ENCODE data around the gene LARP6.

Gene LARP6

GRCh38 chr15:70792171-70792573 is 61.8 kb downstream of the LARP6 start:
- DNase-seq, result peak; percentile 32

GRCh38 chr15:70791259-70791658 is 62.7 kb downstream of the LARP6 start:
- DNase-seq, result no peak

GRCh38 chr15:70789213-70789612 is 64.7 kb downstream of the LARP6 start:
- DNase-seq, result peak; percentile 52

DNA sequence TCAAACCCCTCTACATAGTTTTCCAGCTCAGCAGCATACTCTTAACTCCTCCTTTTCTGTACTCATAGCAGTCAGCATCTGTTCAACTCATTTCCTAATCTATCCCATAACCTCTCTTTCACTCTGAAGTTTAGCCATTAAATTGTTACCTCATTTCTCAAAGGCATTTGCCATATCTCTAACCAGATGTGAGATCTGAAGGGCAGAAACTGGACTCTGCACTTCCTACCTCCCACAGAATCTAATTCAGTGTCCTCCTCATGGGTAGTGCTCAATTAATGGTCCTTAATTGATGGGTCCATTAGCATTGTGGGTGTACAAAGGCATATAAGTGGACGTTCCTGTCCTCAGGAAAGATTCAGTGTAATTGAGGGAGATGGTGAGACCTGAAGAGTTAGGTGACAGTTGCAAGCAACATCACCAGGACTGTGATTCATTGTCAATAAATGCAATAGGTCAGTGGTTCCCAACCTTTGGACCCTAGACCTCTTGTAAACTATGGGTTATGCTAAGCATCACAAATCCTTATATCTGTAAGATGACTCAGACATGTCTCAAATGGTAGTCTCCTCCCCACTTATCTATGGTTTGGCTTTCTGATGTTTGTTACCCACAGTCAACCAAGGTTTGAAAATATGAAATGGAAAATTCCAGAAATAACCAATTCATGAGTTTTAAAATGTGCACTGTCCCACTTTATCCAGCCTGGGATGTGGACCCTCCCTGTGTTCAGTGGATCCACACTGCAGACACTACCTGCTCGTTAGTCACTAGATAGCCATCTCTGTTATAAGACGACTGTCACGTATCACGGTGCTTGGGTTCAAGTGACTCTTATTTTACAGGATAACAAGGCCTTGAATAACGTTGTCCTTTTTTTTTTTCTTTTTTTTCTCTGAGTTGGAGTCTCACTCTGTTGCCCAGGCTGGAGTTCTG is 65.6 kb downstream of the LARP6 start:
- DNase-seq, result no peak

DNA sequence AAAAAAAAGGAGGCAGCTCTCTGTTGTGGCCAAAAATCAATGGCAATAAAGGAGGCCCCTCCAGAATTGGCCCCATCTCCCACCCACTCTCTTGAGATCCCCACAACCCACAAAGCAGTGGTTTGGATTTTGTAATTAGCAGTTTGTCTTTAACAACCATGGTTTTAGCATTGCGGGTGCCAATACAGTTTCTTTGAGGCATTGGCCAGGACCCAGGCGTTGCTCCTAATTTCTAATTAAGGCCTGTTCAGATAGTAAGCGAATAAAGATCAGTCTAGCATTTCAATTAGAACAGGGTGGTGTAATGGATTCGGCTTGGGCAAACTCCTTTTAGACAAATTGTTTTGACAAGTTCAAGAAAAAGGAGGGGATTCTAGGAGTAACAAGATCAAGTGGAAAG is 67.0 kb downstream of the LARP6 start:
- DNase-seq, result no peak

DNA sequence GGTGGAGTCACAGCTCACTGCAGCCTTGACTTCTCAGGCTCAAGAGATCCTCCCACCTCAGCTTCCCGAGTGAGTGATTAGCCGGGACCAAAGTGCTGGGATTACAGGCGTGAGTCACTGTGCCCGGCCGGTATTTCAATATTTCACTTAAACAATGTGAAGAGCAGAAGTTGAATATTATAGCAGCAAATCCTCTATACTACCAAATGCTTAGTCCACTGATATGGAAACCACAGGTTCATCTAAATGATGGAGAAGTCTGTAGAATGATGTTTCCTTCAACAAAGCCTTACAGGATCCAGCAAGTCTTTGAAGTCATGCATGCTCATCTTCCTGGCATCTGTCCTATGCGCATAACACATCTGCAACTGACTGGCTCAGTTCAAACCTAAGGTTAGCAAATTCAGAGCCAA is 70.3 kb downstream of the LARP6 start:
- DNase-seq, result no peak

DNA sequence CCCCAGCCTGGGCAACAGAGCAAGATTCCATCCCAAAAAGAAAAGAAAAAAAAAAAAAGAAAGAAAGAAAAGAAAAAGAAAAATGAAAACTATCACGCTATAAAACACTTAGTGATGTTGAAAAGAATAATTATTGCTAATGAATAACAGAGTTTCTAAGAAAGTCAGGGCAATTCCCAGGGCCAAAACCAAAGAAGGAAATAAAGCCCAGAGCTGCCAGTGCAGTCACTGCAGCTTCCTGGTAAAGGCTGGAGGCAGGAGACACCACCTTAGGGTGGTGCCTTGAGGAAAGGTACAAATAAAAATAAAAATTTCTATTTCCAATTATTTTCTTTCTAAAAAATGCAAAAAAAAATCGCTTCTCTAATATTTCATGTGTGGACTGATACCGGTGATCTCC is 70.9 kb downstream of the LARP6 start:
- DNase-seq, result no peak

- no peak for DNase-seq
These were observed 72.7 kb downstream of the LARP6 start for GRCh38 chr15:70781236-70781635.
